ENCODE results near the gene DOCK7.

The DOCK7 gene

DNA sequence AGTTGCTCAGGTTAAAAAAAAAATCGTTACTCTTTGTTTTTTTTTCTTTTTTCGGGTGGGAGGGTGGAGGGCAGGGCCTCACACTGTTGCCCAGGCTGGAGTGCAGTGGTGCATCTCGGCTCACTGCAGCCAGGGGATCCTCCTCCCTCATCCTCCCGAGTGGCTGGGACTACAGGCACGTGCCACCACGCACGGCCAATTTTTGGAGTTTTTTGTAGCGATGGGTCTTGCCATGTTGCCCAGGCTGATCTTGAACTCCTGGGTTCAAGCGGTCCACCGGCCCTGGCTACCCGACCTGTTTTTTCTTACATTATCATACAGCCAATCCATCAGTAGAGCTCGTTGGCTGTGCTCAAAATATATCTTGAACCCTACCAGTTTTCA is 253.6 kb downstream of the DOCK7 start:
- Histone ChIP-seq H3F3A (ENCODE audit: control insufficient read depth, insufficient read depth) (peaks cover 10% of the 10 kb centered on the region; the same call in 1 of the 2 replicates), H3K36me3 (ENCODE audit: control insufficient read depth, low read length) (peaks cover 36% of the 10 kb centered on the region), H3K9me2 (replicated peaks; ENCODE audit: control insufficient read depth, low read length) (no peaks in the 10 kb centered on the region), H3K79me2 (ENCODE audit: control insufficient read depth, low read length) (peaks cover 44% of the 10 kb centered on the region), H3K27ac (ENCODE audit: low read depth, low read length) (no peak overlapping the region), H4K20me1 (ENCODE audit: control insufficient read depth, insufficient read depth, low read depth, low read length) (peaks cover 16% of the 10 kb centered on the region), H3K4me3 (ENCODE audit: low read length) (peak overlapping the region; percentile 98; the same call in 1 of the 2 replicates), H3K4me2 (ENCODE audit: low read length) (peak overlapping the region; percentile 79), H3K4me1 (ENCODE audit: control insufficient read depth, low read length) (peaks cover 18% of the 10 kb centered on the region), H3K9me3 (ENCODE audit: control insufficient read depth, insufficient read depth, low read length) (no peaks in the 10 kb centered on the region), H3K27me3 (ENCODE audit: control insufficient read depth, low read length) (no peaks in the 10 kb centered on the region)
- TF ChIP-seq EZH2phosphoT487 (IDR thresholded peaks at IDR 0.05; ENCODE audit: borderline replicate concordance, low read length), result no peak
- TF ChIP-seq, protein P1, sequence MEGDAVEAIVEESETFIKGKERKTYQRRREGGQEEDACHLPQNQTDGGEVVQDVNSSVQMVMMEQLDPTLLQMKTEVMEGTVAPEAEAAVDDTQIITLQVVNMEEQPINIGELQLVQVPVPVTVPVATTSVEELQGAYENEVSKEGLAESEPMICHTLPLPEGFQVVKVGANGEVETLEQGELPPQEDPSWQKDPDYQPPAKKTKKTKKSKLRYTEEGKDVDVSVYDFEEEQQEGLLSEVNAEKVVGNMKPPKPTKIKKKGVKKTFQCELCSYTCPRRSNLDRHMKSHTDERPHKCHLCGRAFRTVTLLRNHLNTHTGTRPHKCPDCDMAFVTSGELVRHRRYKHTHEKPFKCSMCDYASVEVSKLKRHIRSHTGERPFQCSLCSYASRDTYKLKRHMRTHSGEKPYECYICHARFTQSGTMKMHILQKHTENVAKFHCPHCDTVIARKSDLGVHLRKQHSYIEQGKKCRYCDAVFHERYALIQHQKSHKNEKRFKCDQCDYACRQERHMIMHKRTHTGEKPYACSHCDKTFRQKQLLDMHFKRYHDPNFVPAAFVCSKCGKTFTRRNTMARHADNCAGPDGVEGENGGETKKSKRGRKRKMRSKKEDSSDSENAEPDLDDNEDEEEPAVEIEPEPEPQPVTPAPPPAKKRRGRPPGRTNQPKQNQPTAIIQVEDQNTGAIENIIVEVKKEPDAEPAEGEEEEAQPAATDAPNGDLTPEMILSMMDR (IDR thresholded peaks at IDR 0.05; ENCODE audit: low read depth, low read length, poor library complexity, severe bottlenecking), result no peak

- Histone ChIP-seq H3K4me3 (ENCODE audit: low read length) (no peak overlapping the region), H3K9me3 (ENCODE audit: control insufficient read depth, insufficient read depth, low read length) (no peaks in the 10 kb centered on the region), H3K79me2 (ENCODE audit: control insufficient read depth, low read length) (peaks cover 38% of the 10 kb centered on the region), H4K20me1 (ENCODE audit: control insufficient read depth, insufficient read depth, low read depth, low read length) (peaks cover 13% of the 10 kb centered on the region), H3K36me3 (ENCODE audit: control insufficient read depth, low read length) (peaks cover 31% of the 10 kb centered on the region), H3K4me2 (ENCODE audit: low read length) (no peak overlapping the region), H3K27me3 (ENCODE audit: control insufficient read depth, low read length) (no peaks in the 10 kb centered on the region), H3K9me2 (replicated peaks; ENCODE audit: control insufficient read depth, low read length) (no peaks in the 10 kb centered on the region), H3F3A (ENCODE audit: control insufficient read depth, insufficient read depth) (peaks cover 10% of the 10 kb centered on the region; the same call in 1 of the 2 replicates), H3K27ac (ENCODE audit: low read depth, low read length) (no peak overlapping the region), H3K4me1 (ENCODE audit: control insufficient read depth, low read length) (peaks cover 12% of the 10 kb centered on the region)
- TF ChIP-seq, protein P1 (IDR thresholded peaks at IDR 0.05; ENCODE audit: low read depth, low read length, poor library complexity, severe bottlenecking), result peak; percentile 13
- TF ChIP-seq EZH2phosphoT487 (IDR thresholded peaks at IDR 0.05; ENCODE audit: borderline replicate concordance, low read length), result no peak
Measured at GRCh38 chr1:62433861-62434617, 254.1 kb downstream of the DOCK7 start.

GRCh38 chr1:62429581-62429980 is 258.6 kb downstream of the DOCK7 start:
- H4K20me1 ChIP-seq (ENCODE audit: control insufficient read depth, insufficient read depth, low read depth, low read length), result no peaks in the 10 kb centered on the region
- no peaks in the 10 kb centered on the region for H3K9me2 ChIP-seq (replicated peaks; ENCODE audit: control insufficient read depth, low read length)
- no peak overlapping the region for H3K4me2 ChIP-seq (ENCODE audit: low read length)
- no peaks in the 10 kb centered on the region for H3K27me3 ChIP-seq (ENCODE audit: control insufficient read depth, low read length)
- H3K36me3 ChIP-seq (ENCODE audit: control insufficient read depth, low read length), result no peaks in the 10 kb centered on the region
- no peaks in the 10 kb centered on the region for H3K79me2 ChIP-seq (ENCODE audit: control insufficient read depth, low read length)
- no peak for TF ChIP-seq EZH2phosphoT487 (IDR thresholded peaks at IDR 0.05; ENCODE audit: borderline replicate concordance, low read length)
- TF ChIP-seq, protein P1 (IDR thresholded peaks at IDR 0.05; ENCODE audit: low read depth, low read length, poor library complexity, severe bottlenecking), result no peak
- 0 out of 2 replicates have a peak, but pooled peaks cover 6% of the 10 kb centered on the region for H3F3A ChIP-seq (ENCODE audit: control insufficient read depth, insufficient read depth)
- no peak overlapping the region for H3K27ac ChIP-seq (ENCODE audit: low read depth, low read length)
- H3K4me1 ChIP-seq (ENCODE audit: control insufficient read depth, low read length), result peaks cover 9% of the 10 kb centered on the region
- no peaks in the 10 kb centered on the region for H3K9me3 ChIP-seq (ENCODE audit: control insufficient read depth, insufficient read depth, low read length)
- no peak overlapping the region for H3K4me3 ChIP-seq (ENCODE audit: low read length)

Data from DOHH2 (cell line).